GM21786 (cell line): ENCODE measurements around the gene CACHD1.

Source experiments
- ATAC-seq: cut with Tn5 transposase; IDR thresholded peaks from one replicate; pipeline ENCODE4 v1.9.1; 2021; ENCODE audit not compliant: unreplicated experiment

CACHD1 gene

DNA sequence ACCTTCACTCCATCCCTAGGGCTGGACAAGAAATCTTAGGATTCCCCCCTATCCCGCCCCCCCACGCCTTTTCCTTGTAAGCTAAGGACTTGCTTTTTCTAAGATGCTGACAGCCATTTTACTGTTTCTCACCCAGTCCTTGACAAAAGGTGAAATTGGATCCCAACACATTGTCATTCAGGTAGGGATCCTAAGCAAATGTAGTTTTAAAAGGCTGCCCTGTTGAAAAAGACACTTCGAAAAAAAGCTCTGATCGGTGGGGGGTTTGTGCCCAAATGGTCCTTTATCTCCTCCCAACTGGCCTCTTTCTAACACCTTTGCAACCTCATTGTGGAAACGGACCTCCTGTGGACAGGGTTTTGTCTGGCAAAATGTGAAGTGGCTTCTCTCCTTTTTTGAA, 2.9 kb downstream of the CACHD1 start:
- ATAC-seq, result no peak

DNA sequence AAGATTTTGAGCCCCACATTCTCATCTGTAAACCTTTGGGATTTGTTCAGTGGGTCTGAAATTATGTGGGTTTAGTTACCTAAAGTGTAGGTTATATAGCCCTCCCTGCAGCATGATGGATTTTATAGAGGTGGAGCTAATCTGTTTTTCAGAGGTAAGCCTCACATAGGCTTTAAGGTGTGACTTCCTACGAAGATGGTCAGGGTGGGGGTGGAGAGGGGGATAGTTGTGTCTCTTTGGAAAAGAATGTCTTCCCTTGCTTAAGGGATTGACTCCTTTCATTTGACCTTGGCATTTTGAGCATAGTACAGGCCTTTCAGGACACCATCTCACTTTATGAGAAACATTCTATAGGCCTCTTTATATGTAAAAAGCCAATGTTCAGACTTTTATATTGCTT, 3.4 kb downstream of the CACHD1 start:
- ATAC-seq, result no peak

GRCh38 chr1:64474133-64474532, 4.2 kb downstream of the CACHD1 start:
- no peak for ATAC-seq

DNA sequence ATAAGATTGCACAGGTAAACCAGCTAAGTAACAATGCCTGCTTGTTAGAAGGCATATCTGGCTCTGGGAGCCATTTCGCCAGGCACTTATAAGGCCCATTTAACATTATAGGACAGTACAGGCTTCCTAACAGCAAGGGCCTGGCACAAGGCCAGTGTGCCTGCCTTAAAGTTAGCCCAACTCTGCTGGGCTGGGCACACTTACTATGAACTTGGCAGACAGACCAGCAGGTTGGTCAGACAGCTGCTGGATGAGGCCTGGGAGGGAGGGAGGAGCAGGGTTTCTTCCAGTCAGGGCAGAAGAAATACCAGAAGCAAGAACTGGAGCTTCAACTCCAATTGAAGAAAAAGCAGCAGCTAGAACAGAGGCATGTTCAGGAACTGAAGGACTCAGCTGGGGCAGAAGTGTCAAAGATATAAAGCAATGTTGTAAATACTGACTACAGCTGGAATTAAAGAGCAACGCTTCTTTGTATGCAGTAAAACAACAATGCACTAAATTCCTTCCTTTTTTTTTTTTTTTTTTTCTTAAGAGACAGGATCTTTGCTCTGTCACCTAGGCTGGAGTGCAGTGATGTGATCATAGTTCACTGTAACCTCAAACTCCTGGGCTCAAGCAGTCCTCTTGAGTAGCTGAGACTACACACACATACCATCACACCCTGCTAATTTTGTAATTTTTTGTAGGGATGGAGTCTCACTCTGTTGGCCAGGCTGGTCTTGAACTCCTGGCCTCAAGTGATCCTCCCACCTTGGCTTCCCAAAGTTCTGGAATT, 4.9 kb downstream of the CACHD1 start:
- ATAC-seq, result no peak

DNA sequence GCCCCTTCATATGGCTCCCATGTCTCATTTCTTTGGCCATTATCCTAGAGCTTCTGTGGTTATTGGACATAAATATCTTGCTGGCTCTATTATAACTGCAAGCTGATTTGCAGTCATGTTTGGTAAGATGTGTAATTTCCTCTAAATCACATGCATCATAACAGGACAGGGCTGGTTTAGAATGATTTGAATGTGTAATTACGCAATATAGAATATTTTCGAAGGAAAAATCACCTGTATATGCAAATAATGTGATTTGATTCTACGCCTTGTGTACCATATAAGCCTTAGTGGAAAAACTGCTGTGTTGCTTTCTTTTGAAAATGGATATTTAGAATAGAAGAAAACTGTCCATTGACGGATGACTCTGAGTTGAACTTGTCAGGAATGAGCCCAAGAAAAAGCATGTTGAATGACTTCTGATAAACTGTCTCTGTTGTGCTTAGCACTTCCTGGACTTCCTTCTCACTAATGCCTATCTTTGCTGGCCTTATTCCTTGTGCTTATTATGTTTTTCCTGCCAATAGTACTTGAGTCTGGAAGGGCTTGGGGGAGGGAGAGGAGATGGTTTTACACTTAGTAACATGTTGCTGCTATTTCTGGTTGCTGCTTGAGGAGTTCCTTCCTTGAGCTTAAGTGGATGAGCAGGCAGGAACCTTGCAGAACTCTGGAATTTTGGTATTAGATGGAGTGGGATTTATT, 6.5 kb downstream of the CACHD1 start:
- no peak for ATAC-seq

DNA sequence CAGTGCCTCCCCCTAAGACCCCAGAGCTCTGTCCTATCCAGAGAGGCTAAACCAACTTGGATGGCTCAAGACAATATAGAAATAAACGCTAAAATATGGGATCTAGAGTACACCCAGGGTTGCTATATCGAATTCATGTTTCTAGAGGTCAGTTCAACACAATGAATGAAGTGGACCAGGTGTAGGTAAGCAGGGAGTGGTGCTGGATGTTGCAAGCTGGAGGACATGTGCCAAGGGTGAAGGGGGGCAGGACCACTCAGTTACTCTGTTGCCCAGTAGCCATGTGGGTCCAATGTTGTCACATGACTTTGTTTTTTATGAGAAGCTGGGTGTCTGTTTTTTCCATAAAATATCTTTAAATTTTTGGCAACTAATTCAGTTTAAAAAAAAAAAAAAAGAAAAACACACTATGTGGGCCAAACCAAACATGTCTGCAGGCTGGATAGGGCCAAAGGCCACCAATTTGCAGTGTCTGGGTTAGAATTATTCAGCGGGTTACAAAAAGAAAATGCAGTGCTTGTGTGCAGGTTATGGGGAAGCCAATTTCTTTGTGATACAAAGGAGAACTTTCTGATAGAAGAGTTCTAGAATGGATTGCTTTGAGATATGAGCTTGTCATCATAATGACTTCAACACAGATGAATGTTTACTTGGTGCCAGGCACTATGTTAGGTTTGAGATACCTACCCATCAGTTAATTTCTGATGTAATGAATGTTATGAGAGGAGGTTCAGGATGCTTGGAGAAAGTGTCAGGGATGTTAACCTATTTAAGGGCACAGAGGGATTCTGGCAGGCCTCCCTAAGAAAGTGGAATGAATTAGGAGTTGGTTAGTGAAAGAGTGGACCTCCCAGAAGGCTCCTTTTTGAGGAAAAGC, 8.9 kb downstream of the CACHD1 start:
- no peak for ATAC-seq

GRCh38 chr1:64479874-64480273, 9.9 kb downstream of the CACHD1 start:
- ATAC-seq, result no peak

GRCh38 chr1:64480999-64481772, 11.3 kb downstream of the CACHD1 start:
- ATAC-seq, result no peak

- no peak for ATAC-seq
These were observed 12.2 kb downstream of the CACHD1 start for GRCh38 chr1:64482128-64482527.

- ATAC-seq, result no peak
These were observed 12.8 kb downstream of the CACHD1 start for GRCh38 chr1:64482720-64483119.

GRCh38 chr1:64483731-64484414, 13.9 kb downstream of the CACHD1 start:
- no peak for ATAC-seq

- ATAC-seq, result no peak
These were observed 14.7 kb downstream of the CACHD1 start for GRCh38 chr1:64484651-64485050.

- ATAC-seq, result no peak
These were observed 16.3 kb downstream of the CACHD1 start for GRCh38 chr1:64486193-64486592.

DNA sequence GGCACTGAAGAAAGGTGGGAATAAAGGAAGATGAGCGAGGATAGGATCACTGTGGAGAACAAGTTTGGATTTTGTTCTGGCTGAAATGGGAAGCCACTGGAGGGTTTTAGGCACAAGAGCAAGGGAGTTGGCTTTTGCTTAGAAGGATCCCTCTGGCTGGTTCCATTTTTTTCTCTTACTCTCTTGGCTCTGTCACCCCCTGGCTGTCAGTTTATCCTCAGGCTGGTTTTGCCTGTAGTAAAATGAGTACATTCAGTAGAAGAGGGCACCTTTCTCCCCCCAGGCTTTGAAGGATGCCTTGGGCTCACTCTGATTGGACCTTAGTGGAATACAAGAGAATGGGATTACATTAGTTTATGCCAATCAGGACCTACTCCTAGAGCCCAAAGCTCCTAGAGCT, 17.1 kb downstream of the CACHD1 start:
- ATAC-seq, result no peak

GRCh38 chr1:64488862-64489261, 18.9 kb downstream of the CACHD1 start:
- ATAC-seq, result no peak

- ATAC-seq, result no peak
These were observed 19.8 kb downstream of the CACHD1 start for GRCh38 chr1:64489707-64490106.

DNA sequence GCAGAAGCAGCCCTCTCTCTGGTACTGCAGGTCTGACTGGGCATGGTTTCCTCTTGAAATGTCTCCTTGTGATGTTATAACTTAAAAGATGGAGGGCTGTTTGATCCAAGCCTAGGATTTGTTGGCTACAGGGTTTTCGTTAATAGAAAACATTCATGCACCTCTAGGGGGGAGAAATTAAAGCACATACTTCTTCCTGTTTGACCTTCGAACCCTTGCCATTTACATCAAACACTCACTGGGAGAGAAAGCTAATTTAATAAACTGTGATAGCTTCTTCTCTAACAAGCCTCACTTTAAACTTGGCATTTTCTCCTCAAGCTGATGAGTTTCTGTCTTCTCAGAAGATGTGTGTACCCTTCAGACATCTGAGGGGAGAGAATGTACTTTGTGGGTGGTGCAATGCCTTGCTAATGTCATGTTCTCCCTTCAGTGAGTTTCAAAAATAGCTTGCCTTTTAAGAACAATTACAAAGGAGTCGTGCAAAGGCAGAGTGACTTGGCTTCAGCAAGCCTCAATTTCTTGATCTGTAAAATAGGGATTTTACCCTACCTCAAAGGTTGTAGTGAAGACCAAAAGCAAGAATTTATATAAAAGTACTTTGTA, 20.4 kb downstream of the CACHD1 start:
- ATAC-seq, result no peak

DNA sequence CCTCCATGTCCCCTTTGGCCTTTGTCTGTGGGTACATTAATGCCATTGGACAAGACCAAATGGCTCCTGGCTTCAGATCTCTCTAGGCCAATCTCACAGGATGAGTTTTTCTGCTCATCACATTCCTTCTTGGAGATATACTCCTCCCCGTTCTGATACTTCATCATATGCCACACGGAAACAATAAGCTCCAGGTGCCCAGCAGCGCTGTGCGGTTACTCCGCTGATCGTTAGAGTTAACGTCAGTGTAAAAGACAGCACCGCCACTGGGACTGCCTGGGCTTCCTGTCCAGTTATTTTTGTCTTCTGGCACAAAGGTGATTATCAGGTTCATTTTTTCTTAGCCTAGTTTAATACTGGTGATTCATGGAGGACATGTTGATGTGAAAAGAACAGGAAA, 22.5 kb downstream of the CACHD1 start:
- ATAC-seq, result no peak

GRCh38 chr1:64493831-64494230, 23.9 kb downstream of the CACHD1 start:
- ATAC-seq, result no peak

DNA sequence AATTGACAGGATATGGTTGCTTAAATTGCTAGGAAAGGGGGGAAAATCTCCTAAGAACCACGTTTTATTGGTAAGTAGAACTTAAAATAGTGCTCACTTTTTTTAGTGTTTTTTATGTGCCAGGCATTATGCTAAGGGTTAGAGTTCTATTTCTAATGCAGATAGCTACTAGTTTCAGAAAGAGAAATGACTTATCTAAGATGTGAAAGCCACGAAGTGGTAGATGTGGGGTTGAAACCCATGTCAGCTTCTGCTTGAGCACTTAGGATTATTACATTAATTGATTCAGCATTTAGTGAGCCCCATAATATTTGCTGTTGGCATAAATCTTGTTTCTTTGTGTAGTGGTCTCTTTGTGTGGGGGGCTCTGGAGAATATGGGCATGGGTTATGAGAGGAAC, 24.7 kb downstream of the CACHD1 start:
- ATAC-seq, result no peak
